RWPE2 (cell line): ENCODE measurements around the gene CACNA2D3.
"Not testable (repeated sequence)": the region's sequence is repeated elsewhere in the genome, so short reads cannot be mapped to it uniquely, and the experiment has no call there.

Experiments used
- ATAC-seq: fragments of 200-7000 bp; cut with Tn5 transposase; 3 replicates; pipeline ENCODE4 v1.9.1; 2021; ENCODE audit warnings: low read depth
- DNase-seq: peaks from one replicate; pipeline ENCODE4 v3.0.0-alpha.2; 2020; ENCODE audit warnings: low spot score
- H3K27ac ChIP-seq: fragments of 450-650 bp; 2 replicates; pipeline ENCODE4 v1.5.1; 2017; ENCODE audit warnings: mild to moderate bottlenecking; ENCODE audit not compliant: poor library complexity, severe bottlenecking
- H3K27me3 ChIP-seq: fragments of 250-450 bp; sonication (Bioruptor Pico); 2 replicates; pipeline ENCODE4 v1.5.1; 2021; ENCODE audit warnings: mild to moderate bottlenecking, moderate library complexity; ENCODE audit not compliant: insufficient read depth, poor library complexity, severe bottlenecking
- H3K36me3 ChIP-seq: fragments of 250-450 bp; sonication (Bioruptor Pico); 2 replicates; pipeline ENCODE4 v1.5.1; 2020; ENCODE audit warnings: low read depth, mild to moderate bottlenecking, moderate library complexity
- H3K4me1 ChIP-seq: fragments of 250-450 bp; sonication (Bioruptor Pico); 2 replicates; pipeline ENCODE4 v1.5.1; 2021; ENCODE audit warnings: mild to moderate bottlenecking, moderate library complexity; ENCODE audit not compliant: insufficient read depth, poor library complexity, severe bottlenecking
- H3K4me3 ChIP-seq: fragments of 250-450 bp; sonication (Bioruptor Pico); 2 replicates; pipeline ENCODE4 v1.5.1; 2021; ENCODE audit warnings: mild to moderate bottlenecking, moderate library complexity; ENCODE audit not compliant: severe bottlenecking
- H3K9me3 ChIP-seq: fragments of 250-450 bp; sonication (Bioruptor Pico); 2 replicates; pipeline ENCODE4 v1.5.1; 2021; ENCODE audit warnings: mild to moderate bottlenecking, moderate library complexity; ENCODE audit not compliant: severe bottlenecking
- CTCF ChIP-seq: fragments of 450-650 bp; IDR thresholded peaks from one replicate; pipeline ENCODE4 v1.5.1; 2017; ENCODE audit warnings: mild to moderate bottlenecking, moderate library complexity; ENCODE audit not compliant: poor library complexity, severe bottlenecking

Gene CACNA2D3

DNA sequence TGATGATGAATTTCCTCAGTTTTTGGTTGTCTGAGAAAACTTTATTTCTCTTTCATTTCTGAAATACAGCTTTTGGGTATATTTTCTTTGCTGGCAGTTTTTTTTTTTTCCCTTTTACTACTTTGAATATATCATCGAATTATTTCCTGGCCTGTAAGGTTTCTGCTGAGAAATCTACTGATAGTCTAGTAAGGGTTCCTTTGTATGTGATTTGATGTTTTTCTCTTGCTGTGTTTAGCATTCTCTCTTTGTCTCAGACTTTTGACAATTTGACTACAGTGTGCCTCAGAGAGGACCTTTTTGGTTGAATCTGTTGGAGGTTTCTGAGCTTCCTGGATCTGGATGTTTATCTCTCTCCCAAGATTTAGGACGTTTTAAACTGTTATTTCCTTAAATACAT lies 336.0 kb downstream of the CACNA2D3 start:
- H3K27me3 ChIP-seq: no peaks in the 10 kb centered on the region
- H3K4me3 ChIP-seq: no peak overlapping the region
- no peaks in the 10 kb centered on the region for H3K4me1 ChIP-seq
- H3K27ac ChIP-seq: no peak overlapping the region
- TF ChIP-seq CTCF: no peak
- H3K9me3 ChIP-seq: peaks cover 4% of the 10 kb centered on the region
- no peak for DNase-seq
- ATAC-seq: no peak
- H3K36me3 ChIP-seq: no peaks in the 10 kb centered on the region

DNA sequence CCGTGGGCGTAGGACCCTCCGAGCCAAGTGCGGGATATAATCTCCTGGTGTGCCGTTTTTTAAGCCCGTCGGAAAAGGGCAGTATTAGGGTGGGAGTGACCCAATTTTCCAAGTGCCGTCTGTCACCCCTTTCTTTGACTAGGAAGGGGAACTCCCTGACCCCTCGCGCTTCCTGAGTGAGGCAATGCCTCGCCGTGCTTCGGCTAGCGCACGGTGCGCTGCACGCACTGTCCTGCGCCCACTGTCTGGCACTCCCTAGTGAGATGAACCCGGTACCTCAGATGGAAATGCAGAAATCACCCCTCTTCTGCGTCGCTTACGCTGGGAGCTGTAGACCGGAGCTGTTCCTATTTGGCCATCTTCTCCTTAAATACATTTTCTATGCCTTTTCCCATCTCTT lies 342.2 kb downstream of the CACNA2D3 start:
- not testable (repeated sequence) for H3K36me3 ChIP-seq, H3K4me1 ChIP-seq, H3K27ac ChIP-seq, H3K27me3 ChIP-seq, DNase-seq, ATAC-seq, H3K9me3 ChIP-seq, H3K4me3 ChIP-seq

DNA sequence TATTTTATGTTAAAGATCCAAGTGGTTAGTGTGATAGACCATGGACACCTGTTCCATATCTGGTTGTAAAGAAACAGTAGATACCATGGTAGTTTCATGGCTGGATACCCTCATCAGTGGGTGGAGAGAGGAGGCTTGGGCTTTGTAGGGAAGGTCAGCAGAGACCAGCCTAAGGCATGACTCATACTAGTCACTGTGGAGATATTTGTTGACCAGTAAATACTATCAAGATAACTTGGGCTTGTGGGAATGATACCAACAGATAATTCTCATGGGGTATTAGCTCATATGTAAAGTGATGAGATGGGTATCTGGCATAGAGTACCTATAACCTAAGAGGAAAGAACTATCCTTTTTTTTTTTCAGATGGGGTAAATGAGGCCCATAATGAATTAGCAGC lies 354.5 kb downstream of the CACNA2D3 start:
- ATAC-seq (no peak), DNase-seq (no peak)
- TF ChIP-seq CTCF: no peak

DNA sequence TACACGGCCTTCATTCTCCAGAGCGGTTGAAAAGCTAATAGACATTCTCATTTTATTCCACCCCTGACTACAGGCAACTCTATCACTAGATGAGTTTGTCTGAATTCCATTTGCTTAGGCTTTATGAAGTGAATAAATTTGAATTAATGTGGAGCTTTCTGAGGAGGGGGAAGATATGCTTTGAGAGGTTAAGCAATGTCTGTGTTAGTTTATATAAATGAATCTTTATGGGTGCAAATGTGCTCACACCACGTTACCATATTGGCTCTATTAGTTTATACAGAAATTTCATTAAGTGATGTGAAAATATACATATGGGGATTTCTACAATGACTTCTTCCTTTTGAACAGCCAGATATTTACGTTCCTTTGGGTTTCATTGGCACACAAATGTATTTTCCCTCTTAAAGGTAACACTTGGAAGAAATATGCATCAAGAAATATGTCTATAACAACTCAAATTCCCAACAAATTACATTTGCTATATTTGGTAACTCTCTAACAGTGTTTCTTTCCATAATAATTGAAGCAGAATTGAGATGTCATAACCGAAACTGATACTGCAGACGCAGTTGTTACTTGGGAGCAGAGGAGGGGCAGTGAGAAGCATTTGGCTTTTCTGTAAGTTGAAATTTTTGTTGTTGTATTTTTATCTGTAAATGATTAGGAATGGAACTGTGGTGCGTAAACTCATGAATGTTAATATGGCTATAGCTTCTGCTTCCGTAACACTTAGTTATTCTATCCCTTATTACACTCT lies 359.4 kb downstream of the CACNA2D3 start:
- Histone ChIP-seq H3K9me3 (peaks cover 2% of the 10 kb centered on the region), H3K36me3 (no peaks in the 10 kb centered on the region), H3K4me1 (no peaks in the 10 kb centered on the region), H3K27me3 (no peaks in the 10 kb centered on the region), H3K27ac (no peak overlapping the region), H3K4me3 (no peak overlapping the region)
- no peak for DNase-seq
- no peak for TF ChIP-seq CTCF
- no peak for ATAC-seq

More for the DNA sequence above, 354.5 kb downstream of the CACNA2D3 start:
- Histone ChIP-seq H3K4me3 (no peak overlapping the region), H3K4me1 (no peaks in the 10 kb centered on the region), H3K27ac (no peak overlapping the region), H3K27me3 (no peaks in the 10 kb centered on the region), H3K9me3 (no peaks in the 10 kb centered on the region), H3K36me3 (no peaks in the 10 kb centered on the region)

- TF ChIP-seq CTCF: no peak
- ATAC-seq (no peak), DNase-seq (no peak)
- Histone ChIP-seq H3K4me3 (no peak overlapping the region), H3K27ac (no peak overlapping the region), H3K4me1 (no peaks in the 10 kb centered on the region), H3K27me3 (no peaks in the 10 kb centered on the region), H3K36me3 (no peaks in the 10 kb centered on the region), H3K9me3 (peaks cover 2% of the 10 kb centered on the region)
Measured at GRCh38 chr3:54484334-54484733, 362.0 kb downstream of the CACNA2D3 start.
